ENCODE data around the gene RTTN.
"Not testable (repeated sequence)": the region's sequence is repeated elsewhere in the genome, so short reads cannot be mapped to it uniquely, and the experiment has no call there.

RTTN gene

GRCh38 chr18:70205421-70206397, at the start of gene RTTN:
RTTN (minus strand) TSS chr18:70205687; CDS start chr18:70205658, 29 bp downstream.
- DNase-seq: peak; percentile 75 to 99 (median 94)

- no peak for DNase-seq
Measured at GRCh38 chr18:70250781-70251180, 45.3 kb upstream of the RTTN start.

GRCh38 chr18:70249861-70250260, 44.4 kb upstream of the RTTN start:
- not testable (repeated sequence) for DNase-seq

DNA sequence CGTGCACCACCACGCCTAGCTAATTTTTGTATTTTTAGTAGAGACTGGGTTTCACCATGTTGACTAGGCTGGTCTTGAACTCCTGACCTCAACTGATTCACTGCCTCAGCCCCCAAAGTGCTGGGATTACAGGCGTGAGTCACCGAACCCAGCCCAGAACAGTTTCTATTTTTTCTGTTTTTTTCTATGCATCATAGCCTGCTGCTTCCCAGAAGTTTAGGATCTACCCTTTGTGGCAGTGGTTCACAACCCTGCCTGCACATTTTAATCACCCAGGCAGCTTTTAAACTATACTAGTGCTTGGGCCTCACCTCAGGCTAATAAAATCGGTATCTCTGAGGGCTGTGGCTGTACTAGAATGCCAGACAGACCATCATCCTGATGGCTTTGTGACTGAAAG, 43.6 kb upstream of the RTTN start:
- no peak for DNase-seq

- no peak for DNase-seq
Measured at GRCh38 chr18:70246061-70246466, 40.6 kb upstream of the RTTN start.

- no peak for DNase-seq
Measured at GRCh38 chr18:70243131-70243929, 37.8 kb upstream of the RTTN start.

GRCh38 chr18:70236921-70237320, 31.4 kb upstream of the RTTN start:
- not testable (repeated sequence) for DNase-seq

- no peak for DNase-seq
Measured at GRCh38 chr18:70235478-70235877, 30.0 kb upstream of the RTTN start.

DNA sequence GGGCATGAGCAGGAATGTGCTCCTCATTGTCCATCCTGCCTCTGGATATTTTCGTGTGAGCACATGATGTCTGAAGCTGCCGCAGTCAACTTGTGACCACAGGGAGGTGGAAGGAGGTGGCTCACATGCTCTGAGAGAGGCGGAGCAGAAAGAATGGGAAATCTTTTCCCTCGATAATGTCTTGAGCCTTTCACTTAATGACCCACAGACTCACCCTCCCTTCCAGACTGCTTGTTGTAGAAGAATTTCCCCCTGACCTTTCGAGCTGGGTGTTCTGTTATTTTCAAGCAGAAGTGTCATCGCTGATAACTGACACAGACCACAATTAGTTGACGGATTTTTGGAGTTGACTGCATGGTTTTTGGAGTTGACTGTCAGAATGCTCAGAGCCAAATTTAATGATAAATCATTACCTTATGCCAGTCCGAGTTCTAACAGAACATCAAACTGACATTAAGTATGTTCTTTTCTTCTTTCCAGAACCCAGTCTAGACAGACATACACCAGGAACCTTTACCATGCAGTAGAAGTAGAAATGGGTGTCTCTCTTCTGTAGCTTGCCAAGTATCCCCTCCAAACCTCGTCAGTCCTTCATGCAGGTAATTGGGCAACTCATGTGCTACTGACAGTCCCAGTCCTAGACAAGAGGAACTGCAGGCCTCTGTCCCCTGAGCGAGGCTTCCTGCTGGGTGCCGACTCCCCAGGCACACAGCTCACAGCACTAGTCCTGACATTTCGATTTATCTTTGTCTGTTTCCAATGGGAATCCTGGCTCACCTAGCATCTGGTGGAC, 29.4 kb upstream of the RTTN start:
- DNase-seq: no peak

- no peak for DNase-seq
Measured at GRCh38 chr18:70233974-70234373, 28.5 kb upstream of the RTTN start.

DNA sequence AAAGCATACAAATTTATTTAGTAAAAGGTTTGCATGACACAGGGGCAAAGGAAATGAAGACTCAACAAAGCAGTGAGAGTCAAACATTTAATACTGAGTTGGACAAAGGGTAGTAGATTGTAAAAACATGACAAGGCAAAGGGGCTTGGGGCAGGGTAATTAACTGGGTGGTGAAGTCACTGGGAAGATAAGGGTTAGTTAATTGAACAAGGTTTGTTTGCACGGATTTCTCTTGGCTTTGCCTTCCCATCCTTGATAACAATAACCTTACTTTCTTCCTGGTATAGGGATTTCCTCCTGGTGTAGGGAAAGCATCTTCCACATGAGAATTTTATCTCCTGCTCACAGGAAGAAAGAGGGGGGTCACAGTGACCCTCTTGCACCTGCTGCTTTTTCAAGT, 26.8 kb upstream of the RTTN start:
- no peak for DNase-seq

DNA sequence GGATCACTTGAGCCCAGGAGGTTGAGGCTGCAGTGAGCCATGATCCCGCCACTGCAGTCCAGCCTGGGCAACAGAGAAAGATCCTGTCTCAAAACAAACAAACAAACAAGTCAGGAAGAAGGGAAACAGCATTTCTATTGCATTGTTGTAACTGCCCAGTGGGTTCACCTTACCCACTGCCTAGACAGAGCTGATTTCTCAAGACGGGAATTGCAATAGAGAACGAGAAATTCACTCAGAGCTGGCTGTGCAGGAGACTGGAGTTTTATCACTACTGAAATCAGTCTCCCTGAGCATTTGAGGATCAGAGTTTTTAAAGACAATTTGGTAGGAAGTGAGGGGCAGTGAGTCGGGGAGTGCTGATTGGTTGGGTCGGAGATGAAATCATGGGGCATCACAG, 24.2 kb upstream of the RTTN start:
- no peak for DNase-seq

DNA sequence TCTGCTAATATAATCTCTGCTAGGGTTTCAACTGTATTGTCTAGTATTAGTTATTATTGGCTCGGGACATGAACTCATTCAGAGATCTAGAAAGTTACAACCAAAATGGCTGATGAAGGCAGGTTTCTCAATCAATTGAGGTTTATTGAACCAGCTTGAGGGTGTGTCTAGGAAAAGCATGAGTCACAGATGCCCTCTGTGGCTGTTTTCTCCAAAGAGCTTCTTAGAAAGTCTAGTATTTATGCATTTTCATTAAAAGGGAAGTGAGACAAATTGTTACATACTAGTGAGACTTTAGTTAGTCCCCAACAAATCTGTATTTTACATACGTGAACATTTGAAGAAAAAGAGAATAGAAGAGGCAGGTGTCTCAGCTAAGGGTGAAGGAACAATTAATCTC, 23.0 kb upstream of the RTTN start:
- DNase-seq: no peak

GRCh38 chr18:70227438-70227837, 22.0 kb upstream of the RTTN start:
- no peak for DNase-seq

DNA sequence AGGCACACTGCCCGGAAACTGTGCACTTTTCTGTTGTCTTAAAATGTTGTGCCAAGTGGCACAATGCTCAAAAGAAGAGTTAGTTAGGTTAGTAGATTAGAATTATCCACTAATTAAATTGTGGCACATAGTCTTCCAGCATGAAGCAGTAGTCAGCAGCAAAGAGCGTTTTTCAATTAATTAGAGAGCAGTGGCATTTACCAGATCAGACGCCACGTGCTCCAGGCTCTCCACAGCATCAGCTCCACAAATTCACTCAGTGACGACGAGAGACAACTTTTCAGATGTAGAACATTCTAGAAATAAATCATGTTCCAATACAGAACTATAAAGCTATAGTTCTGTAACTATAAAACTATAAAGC, 16.4 kb upstream of the RTTN start:
- no peak for DNase-seq

DNA sequence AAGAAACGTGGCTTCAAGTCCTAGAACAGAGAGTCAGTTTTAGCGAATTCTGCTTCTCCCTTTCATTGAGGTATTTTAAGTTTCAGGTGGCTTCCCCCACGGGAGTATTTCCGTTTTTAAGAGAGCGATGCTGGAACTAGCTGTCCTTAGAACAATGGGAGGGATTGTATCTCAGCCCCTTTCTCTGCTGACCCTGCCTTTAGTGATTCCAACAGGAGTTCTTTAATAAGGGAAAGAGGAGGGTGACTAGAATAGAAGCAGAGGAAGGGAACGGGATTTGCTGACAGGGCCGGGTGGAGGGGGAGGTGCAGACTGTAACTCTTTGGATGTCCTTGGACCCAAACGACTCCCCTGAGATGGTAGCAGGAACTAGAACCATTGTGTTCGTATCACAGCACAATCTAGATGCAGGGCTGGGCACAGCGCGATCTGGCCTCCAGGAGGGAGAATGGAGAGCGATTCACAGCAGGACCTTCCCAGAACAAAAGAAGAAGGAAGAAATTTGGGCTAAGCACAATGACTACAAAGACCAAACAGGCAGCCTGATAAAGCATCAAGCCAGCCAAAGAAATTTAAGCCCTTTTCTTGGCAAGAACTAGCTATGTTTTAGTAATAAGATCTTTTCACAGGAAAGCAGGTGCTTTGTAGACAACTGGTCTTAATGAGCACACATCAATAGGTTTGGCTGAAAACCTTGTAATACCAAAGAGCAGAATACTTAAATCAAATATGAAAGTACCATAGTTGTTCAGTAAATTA, 15.8 kb upstream of the RTTN start:
- DNase-seq: peak in 2 of 51 donors; percentile 19 to 41

DNA sequence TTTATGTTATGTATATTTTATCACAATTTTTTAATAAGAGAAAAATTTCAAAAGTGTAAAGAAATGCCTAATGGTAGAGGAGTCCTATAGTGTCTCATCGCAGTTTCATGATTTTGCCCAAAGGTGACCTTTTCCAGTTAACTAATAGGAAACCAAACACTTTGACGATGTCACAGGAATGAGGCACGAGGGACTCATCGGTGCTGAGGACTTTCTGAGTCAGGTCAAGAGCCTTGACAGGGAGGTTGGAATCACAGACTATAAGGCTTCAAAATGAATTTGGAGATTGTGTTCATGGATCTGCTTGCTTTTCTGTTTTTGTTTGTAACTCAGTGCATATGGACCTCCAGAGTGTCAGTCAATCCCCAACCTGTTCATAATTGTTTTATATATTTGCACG, 15.1 kb upstream of the RTTN start:
- no peak for DNase-seq

- no peak for DNase-seq
Measured at GRCh38 chr18:70219688-70220087, 14.2 kb upstream of the RTTN start.

GRCh38 chr18:70216788-70217187, 11.3 kb upstream of the RTTN start:
- no peak for DNase-seq

- DNase-seq: no peak
Measured at GRCh38 chr18:70207181-70207580, 1.7 kb upstream of the RTTN start.

DNA sequence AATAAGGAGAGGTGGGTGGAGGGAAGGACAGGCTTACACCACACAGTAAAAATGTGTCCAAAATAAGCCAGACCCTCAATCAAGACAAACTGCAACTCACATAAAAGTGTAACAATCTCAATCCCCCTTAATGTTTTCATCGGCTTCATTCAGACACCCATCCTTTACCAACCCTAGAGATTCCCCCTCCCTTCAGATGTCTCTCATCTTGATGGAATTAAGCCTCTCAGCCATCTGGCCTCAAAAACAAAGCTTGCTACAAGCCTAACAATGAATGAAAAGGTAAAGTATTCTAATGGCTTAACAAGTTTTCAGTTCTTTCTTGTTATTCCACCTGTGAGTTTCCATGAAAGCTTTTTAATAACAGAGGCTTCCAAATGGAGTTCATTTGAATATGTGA, 5.2 kb downstream of the RTTN start:
- DNase-seq: no peak
